ENCODE data around the gene PDYN.

Gene PDYN

DNA sequence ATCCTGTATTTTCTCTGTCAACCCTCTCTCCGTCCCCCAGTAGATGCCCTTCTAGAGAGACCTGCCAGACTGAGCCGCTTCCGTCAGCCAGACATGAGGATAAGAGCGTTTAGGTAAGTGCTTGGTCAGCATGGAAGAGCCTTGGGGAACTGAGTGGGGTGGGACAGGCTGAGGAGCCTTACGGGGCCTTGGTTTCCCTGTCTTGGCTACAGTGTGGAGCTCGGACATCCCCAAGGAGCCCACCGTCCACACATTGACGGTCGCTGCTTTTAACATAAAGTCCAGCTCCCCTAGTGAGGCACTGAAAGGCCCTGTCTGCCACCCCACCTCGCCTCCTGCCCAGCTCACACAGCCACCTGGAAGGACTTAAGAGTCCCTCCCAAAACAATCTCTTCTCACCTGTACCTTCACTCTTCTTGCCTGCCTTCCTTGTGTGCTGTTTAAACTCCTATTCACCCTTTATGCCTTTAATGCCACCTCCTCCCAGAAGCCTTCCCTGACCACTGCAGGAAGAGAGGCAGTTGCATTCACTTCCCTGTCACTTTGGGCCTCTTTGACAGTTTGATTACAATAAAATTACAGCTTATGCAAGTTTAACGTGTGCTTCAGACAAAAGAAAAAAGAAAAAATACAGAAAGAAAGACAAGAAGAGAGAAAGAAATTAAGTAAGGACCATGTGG lies 42.3 kb downstream of the PDYN start:
- DNase-seq (ENCODE audit: low spot score), result no peak

DNA sequence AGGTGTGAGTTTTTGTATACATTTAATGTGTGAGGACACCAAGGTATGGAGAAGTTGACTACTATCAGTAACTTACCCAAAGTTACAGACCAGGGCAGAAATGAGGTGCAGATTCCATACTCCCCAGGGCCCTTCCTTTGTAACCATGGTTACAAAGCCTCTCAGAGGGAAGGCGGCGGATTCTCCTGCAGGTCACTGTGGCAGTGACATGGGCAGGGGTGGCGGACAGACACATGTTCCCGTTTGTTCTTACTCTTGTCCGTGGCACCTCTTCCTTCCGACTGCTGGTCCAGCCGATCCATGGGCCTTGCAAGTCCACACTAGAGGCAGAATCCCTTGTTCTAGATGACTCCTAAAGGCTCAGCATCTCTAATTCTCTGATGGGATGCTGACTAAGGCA lies 43.0 kb downstream of the PDYN start:
- no peak for DNase-seq (ENCODE audit: low spot score)

DNA sequence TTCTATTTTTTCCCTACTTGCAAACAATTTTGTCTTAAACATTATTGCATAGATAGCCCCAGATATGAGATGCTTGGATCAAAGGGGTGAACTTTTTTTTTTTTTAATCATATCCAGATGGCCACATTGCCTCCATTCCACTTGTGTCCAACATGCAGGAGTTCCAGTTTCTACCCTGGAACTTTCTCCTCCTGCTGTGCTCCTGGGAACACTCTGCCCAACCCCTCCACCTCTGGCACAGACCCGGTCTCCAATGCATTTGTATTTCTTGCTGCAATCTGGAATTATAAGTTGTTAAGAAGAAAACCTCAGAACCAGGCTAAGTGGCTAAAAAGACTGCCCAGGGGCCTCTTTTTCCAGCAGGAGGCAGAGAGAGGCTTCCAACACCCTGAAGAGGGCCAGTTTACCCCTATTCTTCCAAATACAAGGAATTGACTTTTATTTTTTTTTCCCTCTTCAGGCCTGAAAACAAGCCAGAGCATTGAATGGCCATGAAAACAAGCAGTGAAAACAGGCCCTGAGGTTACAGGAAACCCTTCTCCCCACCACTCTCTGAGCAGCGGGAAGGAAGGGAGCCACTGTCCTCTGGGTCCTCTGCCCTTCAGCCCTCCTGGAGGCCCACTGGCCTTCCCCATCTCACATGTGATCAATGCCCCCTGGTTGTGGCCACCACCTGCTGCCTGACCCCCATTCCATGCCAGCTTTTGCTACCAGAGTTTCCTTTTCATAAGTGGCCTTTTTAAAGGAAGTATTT lies 44.3 kb downstream of the PDYN start:
- no peak for DNase-seq (ENCODE audit: low spot score)

DNA sequence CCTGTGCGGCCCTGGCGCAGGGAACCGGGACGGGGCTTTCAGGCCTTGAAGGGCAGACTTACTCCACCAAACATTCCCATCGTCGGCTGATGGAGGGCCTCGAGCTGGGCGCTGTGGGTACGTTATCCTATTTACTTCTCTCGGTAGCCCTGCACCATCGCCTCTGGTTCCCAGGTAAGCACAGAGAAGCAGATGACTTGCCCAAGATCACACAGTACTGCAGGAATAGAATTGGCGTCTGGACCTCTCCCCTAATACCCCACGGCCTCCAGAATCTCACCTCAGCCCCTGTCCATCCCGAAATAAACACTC lies 46.4 kb downstream of the PDYN start:
- no peak for DNase-seq (ENCODE audit: low spot score)

DNA sequence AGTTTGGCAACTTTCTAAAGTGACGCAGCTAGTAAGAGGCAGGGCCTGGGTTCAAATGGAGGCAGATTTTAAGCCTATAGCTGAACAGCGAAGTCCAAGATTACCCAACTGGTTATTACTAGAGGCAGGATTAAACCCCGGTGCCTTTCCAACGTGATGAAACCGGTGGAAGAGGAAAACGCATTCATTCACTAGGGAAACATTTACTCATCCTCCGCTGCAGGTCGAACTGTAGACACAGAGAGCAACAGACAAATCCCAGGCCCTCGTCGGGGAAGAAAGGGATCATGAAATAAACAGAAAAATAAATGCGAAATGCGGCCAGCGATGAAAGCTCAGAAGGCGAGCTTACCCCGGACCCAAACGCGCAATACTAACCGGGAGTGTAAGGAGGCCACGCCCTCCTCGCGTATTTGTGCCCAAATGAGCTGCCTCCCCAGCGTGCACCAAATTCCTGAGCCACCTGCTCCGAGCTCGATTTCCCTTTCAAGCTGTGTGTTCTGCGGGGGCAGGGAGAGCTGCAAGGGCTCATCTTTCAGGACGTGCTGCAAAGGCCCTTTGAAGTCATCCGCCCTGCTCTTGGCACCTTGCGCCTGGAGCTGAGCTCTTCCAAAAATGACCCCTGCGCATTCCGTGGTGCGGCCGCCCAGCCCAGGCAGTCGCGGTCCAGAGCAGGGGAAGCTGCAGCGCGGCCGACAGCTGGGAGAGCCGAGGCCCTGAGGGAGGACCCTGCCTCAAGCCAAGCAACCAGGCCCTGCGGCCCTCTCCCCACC lies 46.9 kb downstream of the PDYN start:
- no peak for DNase-seq (ENCODE audit: low spot score)

DNA sequence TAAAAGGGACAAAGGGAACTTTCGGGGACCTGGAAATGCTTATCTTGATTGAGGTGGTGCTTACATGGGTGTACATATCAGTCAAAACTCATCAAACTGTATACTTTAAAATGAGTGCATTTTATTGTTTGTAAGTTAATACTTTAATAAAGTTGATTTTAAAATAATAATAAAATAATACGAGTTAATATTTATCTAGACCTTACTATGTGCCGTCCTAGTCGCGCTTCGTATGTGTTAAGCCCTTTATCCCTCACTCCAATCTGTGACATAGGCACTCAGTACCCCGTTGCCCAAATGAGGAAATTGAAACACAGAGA lies 47.5 kb downstream of the PDYN start:
- no peak for DNase-seq (ENCODE audit: low spot score)

DNA sequence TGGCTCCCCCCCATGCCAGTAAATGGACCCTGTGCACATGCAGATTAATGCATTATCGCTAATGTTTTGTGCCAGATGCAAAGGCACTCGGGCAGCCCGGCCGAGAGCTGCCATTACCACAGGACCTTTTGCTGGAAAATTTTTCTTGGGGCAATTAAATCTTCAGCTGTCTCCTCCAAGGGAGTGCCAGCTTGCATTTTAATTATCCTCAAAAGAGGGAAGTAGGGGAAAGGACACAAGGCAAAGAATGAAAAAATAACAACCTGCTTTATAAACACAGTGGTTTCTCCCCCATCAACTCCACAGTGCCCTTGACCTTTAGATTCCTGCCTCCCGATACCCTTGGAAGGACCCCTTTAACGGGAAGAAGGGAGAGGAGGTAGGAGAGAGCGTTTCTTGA lies 48.2 kb downstream of the PDYN start:
- DNase-seq (ENCODE audit: low spot score), result no peak

DNA sequence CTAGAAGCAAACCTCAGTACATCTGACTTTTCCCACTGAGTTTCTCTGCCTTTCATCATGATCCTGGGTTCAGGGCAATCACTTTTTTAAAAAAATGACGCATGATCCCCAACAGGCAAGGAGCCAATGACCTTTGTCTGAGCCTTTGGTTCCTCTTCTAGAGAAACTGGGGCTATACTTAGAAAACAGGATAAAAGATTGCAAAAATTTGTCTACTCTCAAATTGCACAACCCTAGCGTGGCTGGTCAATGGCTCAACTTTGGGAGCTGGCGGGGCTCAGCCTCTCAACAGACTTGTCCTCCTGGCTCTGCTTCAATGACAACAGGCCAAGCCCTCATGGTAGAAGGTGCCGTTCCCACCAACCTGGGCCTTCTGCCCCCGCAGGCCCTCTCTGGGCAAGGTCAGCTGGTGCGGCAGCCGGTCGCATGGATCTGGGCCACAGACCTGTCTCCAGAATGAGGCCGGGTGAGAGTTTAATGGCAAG lies 48.7 kb downstream of the PDYN start:
- no peak for DNase-seq (ENCODE audit: low spot score)

DNA sequence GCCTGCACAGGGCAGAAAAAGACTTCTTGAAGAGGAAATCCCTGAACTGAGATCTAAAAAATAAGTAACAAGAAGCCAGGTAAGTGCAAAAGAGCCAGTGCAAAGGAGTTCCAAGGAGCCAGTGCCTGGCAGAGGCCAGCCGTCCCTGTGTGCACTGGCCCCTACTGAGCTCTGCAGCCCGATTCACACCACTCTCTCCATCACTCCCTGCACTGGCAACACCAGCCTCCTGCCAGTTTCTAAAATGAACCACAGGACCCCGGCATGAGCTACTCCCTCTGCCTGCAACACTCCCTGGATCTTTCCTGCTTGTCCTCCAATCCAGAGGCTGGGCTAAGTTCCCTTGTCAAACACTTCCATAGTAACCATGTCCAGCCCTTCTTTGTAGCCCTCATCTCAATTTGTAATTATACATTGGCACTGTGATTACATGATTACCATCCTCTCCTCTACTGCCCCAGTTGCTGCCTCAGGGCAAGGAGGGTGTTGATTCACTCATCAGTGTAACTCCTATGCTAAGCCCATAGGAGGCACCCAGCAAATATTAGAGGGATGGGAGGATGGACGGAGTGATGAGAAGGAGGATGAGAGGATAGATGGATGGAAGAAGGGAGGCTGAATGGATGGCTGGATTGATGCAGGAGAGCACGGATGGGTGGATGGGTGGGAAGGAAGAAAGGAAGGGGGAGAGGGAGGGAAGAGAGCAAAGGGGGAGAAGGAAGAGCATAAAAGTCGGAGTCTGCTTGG lies 49.3 kb downstream of the PDYN start:
- no peak for DNase-seq (ENCODE audit: low spot score)

DNA sequence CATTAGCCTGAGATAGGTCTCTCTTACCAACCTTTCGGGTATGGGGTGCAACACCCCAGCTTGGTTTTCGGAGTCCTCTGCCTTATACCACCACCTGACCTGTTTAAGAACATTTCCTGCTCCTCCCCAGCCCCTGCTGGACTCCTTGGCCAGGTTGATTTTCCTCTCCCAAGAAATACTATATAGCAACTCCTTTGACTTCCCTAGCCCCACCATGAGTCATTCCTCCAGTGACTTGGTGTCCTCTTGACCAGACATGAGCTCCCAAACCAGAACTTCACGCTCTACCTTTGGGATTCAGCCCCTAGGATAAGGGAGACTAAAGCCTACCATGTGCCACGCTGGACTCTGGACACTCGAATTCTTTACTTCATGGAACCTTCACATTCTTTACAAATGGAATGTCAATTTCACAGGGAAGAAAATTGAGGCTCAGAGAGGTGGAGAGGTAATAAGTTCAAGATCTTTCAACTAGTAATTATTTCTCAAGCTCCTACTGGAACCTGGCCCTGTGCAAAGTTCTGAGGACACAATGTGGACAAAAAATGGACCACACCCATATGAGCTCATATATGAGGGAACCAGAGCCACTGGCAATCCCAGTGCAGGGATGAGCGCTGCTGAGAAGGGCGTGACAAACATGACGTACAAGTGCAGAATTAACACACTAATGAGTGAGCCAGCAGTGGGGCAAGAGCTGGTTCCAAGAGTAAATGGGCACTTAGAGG lies 50.4 kb downstream of the PDYN start:
- no peak for DNase-seq (ENCODE audit: low spot score)

DNA sequence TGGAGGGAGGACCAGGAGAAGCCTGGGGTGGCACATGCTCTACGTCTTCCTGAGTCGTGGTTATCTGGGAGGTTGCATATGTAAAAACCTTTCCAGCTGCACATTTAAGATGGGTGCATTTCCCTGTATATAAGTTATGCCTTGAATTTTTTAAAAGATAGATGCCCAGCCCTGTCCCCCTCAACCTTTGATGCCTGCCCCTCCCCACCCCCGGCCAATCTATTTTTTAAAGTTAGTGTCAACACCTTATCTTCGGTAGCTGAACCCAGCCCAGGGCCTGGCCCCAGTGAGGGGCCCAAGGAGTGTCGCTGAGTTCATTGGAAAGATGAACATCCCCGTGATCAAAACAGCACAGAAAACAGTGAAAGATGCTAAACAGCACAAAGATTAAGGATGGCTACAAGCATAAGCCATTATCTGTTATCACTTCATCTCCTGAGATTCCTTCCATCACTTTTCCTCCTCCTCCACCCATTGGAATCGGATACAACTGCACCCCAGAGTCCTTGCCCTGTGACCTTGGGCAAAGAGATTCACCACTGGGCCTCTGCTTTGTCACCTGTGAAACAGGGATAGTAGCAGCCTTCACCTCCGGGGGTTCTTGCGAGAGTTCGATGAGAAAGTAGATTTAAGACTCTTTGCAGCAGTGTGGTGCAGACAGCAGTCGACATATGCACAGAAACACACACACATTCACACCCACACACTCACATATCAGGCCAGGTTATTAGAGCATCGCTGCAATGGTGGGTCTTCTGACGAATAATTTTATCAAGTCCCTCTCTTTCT lies 51.2 kb downstream of the PDYN start:
- no peak for DNase-seq (ENCODE audit: low spot score)

DNA sequence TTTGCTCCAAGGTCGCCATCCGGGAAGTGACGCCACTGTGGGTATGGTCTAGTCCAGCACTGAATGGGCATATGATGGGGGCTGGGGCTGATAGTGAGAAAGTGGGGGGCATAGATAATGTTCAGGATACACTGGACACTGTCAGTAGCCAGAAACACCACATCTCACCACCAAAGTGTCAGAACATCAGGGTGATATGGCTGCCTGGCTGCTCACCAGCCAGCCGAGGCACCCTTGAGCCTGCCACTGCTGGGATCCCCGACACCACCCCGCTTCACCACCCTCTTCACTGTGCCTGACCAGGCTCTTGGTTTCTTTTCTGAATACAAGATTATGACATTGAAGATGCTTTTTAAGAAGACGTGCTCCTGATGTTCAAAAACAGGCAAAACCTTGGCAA lies 51.8 kb downstream of the PDYN start:
- DNase-seq (ENCODE audit: low spot score), result no peak

DNA sequence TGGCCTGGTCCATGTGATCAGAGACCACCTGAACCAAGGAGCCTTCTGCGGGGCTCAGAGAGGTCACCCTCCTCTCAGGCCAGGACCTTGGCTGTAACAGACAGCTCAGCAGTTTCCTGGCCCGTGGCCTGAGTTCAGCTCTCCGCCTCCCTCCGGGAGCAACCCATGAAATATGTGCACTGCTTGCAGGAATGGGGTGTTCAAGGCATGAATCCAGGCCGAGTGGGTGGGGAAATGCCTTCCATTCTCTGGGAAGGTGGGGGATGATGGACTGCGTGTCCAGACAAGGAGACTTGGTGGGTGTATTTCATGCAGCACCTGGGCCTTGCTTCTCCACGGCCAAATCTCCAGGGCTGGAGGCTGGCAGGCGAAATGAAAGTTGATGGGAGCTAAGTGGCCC lies 52.6 kb downstream of the PDYN start:
- DNase-seq (ENCODE audit: low spot score), result no peak

DNA sequence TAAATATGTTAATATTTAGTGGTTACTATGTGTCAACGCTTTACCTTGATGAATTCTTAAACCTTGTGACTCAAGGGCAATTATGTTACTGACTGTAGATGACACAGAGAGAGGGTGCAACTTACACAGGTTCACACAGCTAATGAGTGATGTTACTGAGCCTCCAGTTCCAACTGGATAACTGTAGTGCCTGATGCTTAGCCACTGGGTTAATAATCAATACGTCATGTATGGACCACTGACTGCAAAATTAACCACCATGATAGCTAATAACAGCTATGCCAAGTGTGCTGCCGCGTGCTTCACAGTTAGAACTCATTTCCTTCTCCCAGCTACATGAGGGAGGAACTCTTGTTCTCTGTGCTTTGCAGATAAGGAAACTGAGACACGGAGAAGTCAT lies 53.3 kb downstream of the PDYN start:
- no peak for DNase-seq (ENCODE audit: low spot score)

DNA sequence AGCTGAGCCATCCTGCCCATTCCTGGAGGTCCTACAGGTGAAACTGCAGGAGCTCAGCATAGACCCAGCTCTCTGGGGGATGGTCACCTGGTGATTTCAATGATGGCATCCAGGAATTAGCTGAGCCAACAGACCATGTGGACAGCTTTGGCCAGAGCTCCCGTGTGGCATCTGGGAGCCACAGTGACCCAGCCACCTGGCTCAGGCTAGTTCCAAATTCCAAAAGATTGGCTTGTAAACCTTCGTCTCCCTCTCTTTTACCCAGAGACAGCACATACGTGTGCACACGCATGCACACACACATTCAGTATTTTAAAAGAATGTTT lies 54.6 kb downstream of the PDYN start:
- no peak for DNase-seq (ENCODE audit: low spot score)

DNA sequence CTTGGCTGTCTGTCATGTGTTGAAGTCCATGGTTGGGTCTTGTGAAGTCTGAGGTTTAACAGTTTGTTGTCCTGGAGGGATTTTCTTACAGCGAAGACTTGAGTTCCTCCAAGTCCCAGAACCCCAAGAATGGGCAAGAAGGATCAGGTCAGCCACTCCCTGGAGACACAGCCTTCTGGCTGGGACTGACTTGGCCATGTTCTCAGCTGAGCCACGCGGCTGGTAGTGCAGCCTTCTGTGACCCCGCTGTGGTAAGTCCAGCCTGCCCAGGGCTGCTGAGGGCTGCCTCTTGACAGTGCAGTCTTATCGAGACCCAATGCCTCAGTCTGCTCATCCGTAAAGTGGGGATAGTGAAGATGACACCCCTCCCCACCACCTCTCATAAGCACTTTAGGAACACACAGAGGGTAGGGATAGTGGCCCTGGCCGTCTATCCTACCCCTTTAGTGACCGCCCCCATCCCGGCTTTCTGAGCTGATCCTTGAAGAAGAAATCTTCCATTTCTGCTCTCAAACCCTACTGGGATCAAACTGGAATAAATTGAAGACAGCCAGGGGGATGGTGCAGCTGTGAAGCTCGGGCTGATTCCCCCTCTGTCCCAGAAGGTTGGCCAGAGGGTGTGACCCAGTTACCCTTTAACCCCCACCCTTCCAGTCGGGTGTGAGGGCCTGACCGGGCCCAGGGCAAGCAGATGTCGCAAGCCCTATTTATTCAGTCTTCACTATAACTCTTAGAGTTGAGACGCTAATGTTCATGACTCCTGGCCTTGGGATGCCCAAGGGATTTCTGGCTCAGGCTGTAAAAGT lies 55.2 kb downstream of the PDYN start:
- DNase-seq (ENCODE audit: low spot score), result no peak

DNA sequence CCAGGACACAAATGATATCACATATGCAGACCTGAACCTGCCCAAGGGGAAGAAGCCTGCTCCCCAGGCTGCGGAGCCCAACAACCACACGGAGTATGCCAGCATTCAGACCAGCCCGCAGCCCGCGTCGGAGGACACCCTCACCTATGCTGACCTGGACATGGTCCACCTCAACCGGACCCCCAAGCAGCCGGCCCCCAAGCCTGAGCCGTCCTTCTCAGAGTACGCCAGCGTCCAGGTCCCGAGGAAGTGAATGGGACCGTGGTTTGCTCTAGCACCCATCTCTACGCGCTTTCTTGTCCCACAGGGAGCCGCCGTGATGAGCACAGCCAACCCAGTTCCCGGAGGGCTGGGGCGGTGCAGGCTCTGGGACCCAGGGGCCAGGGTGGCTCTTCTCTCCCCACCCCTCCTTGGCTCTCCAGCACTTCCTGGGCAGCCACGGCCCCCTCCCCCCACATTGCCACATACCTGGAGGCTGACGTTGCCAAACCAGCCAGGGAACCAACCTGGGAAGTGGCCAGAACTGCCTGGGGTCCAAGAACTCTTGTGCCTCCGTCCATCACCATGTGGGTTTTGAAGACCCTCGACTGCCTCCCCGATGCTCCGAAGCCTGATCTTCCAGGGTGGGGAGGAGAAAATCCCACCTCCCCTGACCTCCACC lies 56.4 kb downstream of the PDYN start:
- no peak for DNase-seq (ENCODE audit: low spot score)

DNA sequence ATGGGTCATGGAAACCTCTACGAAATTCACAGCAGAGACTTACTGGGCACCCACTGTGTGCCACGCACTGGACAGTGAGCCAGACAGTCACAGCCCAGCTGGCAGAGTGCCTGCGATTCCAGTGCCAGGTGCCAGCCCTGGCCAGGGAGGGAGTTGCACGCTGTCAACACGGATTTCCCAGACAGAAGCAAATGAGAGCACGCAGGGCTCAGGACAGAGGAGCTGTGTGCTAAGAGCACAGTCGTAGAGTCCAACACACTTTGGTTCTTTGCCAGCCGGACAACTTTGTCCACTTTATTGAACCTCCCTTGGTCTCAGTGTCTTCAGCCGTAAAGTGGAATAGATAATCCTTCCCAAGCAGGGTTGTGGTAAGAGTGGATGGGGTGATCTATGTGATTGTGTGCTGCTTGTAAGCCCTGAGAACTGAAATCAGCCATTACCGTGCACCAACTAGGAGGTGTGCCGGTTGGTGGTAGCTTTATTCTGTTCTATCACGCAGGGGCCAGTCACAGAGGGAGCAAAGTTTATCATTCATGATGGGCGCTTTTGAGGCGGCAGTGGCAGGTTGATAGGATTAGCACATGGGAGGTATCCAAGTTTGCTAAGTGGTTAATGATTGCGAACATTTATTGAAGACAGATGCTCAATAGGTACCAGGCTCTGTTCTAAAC lies 58.0 kb downstream of the PDYN start:
- DNase-seq (ENCODE audit: low spot score), result no peak

All from RKO (cell line).